ENCODE data around the gene LOC128125822.

The LOC128125822 gene

DNA sequence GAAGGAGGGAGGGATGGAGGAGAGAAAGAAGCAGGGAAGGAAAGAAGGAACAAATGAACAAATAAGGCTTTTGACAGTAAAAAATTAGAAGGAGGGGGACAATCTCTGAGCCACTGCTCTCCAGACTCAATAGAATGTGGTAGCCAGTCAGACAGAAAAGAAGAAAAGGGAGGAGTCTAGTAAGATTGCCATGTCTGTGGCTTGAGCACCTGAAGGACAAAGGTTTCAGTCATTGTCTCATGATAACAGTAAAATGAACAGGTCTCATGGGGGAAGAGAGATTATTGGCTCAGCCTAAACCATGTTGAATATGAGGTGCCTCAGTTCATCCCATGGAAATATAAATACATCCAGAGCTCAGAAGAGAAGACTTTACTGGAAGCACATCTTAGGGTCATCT is 14.0 kb upstream of the LOC128125822 start:
- Histone ChIP-seq H3K4me3 (ENCODE audit: low read depth, low read length) (no peak overlapping the region), H3K9me3 (ENCODE audit: control insufficient read depth, insufficient read depth, low read depth, low read length) (no peaks in the 10 kb centered on the region), H3K27ac (ENCODE audit: extremely low read depth, low read depth, low read length) (no peak overlapping the region), H3K36me3 (ENCODE audit: control insufficient read depth in 2 of 2, insufficient read depth in 1 of 2, low read length in 2 of 2) (no peaks in the 10 kb centered on the region), H3K4me1 (ENCODE audit: control insufficient read depth, insufficient read depth, low read length) (no peaks in the 10 kb centered on the region)
- TF ChIP-seq ZNF777 (tag by site-specific recombination; IDR thresholded peaks at IDR 0.05; ENCODE audit: borderline replicate concordance), result no peak
- TF ChIP-seq ZNF677 (tag by site-specific recombination; IDR thresholded peaks at IDR 0.05), result no peak
- TF ChIP-seq GFI1B (tag by site-specific recombination; IDR thresholded peaks at IDR 0.05), result no peak
- no peak for TF ChIP-seq ZNF174 (tag by site-specific recombination; IDR thresholded peaks at IDR 0.05)
- no peak for TF ChIP-seq SP3 (tag by site-specific recombination; IDR thresholded peaks at IDR 0.05)
- TF ChIP-seq, protein P1, sequence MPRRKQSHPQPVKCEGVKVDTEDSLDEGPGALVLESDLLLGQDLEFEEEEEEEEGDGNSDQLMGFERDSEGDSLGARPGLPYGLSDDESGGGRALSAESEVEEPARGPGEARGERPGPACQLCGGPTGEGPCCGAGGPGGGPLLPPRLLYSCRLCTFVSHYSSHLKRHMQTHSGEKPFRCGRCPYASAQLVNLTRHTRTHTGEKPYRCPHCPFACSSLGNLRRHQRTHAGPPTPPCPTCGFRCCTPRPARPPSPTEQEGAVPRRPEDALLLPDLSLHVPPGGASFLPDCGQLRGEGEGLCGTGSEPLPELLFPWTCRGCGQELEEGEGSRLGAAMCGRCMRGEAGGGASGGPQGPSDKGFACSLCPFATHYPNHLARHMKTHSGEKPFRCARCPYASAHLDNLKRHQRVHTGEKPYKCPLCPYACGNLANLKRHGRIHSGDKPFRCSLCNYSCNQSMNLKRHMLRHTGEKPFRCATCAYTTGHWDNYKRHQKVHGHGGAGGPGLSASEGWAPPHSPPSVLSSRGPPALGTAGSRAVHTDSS (tag by site-specific recombination; IDR thresholded peaks at IDR 0.05), result no peak
- TF ChIP-seq ZNF837 (tag by site-specific recombination; IDR thresholded peaks at IDR 0.05), result no peak
- TF ChIP-seq ZNF596 (tag by site-specific recombination; IDR thresholded peaks at IDR 0.05), result no peak
- no peak for TF ChIP-seq ZNF202 (tag by site-specific recombination; IDR thresholded peaks at IDR 0.05; ENCODE audit: borderline replicate concordance)
- no peak for TF ChIP-seq ZNF211 (tag by site-specific recombination; IDR thresholded peaks at IDR 0.05; ENCODE audit: low read depth)
- TF ChIP-seq, protein P2, sequence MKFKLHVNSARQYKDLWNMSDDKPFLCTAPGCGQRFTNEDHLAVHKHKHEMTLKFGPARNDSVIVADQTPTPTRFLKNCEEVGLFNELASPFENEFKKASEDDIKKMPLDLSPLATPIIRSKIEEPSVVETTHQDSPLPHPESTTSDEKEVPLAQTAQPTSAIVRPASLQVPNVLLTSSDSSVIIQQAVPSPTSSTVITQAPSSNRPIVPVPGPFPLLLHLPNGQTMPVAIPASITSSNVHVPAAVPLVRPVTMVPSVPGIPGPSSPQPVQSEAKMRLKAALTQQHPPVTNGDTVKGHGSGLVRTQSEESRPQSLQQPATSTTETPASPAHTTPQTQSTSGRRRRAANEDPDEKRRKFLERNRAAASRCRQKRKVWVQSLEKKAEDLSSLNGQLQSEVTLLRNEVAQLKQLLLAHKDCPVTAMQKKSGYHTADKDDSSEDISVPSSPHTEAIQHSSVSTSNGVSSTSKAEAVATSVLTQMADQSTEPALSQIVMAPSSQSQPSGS (tag by site-specific recombination; IDR thresholded peaks at IDR 0.05; ENCODE audit: low read depth), result no peak
- CTCF ChIA-PET, result no interaction called here
- POLR2A ChIA-PET, result no interaction called here

DNA sequence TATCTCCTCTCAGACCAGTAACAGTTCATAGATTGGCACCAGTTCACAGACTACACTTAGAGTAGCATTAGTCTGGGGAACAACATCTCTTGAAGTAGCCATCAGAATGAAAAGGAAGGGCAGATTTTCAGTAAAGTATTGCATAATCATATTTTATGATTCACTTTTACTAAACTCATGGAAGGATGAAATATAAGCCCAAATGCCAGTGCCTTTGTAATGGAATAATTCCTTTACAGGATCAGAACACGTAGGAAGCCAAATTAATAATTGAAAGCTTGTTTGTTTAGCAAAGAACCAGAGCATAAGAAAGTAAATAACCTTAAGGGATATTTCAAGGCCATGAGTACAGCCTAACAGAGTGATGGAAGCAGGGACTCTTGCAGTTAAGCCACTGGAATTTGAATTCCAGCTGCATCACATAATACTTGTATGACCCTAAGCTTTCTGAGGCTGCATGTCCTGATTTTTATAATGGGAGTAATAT is 11.4 kb upstream of the LOC128125822 start:
- POLR2A ChIA-PET, result interaction anchor here (1.4 kb wide), 1 partner anchor 74 kb away, joined by 3 read pairs; the partner anchor contains the start of gene PHF3
- TF ChIP-seq, protein P3, sequence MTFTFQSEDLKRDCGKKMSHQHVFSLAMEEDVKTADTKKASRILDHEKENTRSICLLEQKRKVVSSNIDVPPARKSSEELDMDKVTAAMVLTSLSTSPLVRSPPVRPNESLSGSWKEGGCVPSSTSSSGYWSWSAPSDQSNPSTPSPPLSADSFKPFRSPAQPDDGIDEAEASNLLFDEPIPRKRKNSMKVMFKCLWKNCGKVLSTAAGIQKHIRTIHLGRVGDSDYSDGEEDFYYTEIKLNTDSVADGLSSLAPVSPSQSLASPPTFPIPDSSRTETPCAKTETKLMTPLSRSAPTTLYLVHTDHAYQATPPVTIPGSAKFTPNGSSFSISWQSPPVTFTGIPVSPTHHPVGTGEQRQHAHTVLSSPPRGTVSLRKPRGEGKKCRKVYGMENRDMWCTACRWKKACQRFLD (tag by site-specific recombination; IDR thresholded peaks at IDR 0.05), result no peak
- TF ChIP-seq, protein P4, sequence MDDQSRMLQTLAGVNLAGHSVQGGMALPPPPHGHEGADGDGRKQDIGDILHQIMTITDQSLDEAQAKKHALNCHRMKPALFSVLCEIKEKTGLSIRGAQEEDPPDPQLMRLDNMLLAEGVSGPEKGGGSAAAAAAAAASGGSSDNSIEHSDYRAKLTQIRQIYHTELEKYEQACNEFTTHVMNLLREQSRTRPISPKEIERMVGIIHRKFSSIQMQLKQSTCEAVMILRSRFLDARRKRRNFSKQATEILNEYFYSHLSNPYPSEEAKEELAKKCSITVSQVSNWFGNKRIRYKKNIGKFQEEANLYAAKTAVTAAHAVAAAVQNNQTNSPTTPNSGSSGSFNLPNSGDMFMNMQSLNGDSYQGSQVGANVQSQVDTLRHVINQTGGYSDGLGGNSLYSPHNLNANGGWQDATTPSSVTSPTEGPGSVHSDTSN (CRISPR knock-in tag; IDR thresholded peaks at IDR 0.05), result no peak
- TF ChIP-seq, protein P5, sequence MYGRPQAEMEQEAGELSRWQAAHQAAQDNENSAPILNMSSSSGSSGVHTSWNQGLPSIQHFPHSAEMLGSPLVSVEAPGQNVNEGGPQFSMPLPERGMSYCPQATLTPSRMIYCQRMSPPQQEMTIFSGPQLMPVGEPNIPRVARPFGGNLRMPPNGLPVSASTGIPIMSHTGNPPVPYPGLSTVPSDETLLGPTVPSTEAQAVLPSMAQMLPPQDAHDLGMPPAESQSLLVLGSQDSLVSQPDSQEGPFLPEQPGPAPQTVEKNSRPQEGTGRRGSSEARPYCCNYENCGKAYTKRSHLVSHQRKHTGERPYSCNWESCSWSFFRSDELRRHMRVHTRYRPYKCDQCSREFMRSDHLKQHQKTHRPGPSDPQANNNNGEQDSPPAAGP (tag by site-specific recombination; IDR thresholded peaks at IDR 0.05), result no peak
- TF ChIP-seq ZNF311 (tag by site-specific recombination; IDR thresholded peaks at IDR 0.05; ENCODE audit: borderline replicate concordance) (no peak), ZNF623 (tag by site-specific recombination; IDR thresholded peaks at IDR 0.05) (no peak), HOXC10 (CRISPR knock-in tag; IDR thresholded peaks at IDR 0.05) (no peak), ZNF48 (tag by site-specific recombination; IDR thresholded peaks at IDR 0.05) (no peak), ZIC2 (tag by site-specific recombination; IDR thresholded peaks at IDR 0.05) (no peak), ZNF146 (tag by site-specific recombination; IDR thresholded peaks at IDR 0.05) (no peak)
- TF ChIP-seq, protein P6, sequence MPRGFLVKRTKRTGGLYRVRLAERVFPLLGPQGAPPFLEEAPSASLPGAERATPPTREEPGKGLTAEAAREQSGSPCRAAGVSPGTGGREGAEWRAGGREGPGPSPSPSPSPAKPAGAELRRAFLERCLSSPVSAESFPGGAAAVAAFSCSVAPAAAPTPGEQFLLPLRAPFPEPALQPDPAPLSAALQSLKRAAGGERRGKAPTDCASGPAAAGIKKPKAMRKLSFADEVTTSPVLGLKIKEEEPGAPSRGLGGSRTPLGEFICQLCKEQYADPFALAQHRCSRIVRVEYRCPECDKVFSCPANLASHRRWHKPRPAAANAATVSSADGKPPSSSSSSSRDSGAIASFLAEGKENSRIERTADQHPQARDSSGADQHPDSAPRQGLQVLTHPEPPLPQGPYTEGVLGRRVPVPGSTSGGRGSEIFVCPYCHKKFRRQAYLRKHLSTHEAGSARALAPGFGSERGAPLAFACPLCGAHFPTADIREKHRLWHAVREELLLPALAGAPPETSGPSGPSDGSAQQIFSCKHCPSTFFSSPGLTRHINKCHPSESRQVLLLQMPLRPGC (tag by site-specific recombination; IDR thresholded peaks at IDR 0.05), result no peak
- TF ChIP-seq, protein P7, sequence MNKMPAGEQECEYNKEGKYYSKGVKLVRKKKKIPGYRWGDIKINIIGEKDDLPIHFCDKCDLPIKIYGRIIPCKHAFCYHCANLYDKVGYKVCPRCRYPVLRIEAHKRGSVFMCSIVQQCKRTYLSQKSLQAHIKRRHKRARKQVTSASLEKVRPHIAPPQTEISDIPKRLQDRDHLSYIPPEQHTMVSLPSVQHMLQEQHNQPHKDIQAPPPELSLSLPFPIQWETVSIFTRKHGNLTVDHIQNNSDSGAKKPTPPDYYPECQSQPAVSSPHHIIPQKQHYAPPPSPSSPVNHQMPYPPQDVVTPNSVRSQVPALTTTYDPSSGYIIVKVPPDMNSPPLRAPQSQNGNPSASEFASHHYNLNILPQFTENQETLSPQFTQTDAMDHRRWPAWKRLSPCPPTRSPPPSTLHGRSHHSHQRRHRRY (tag by site-specific recombination; IDR thresholded peaks at IDR 0.05), result no peak
- TF ChIP-seq, protein P8, sequence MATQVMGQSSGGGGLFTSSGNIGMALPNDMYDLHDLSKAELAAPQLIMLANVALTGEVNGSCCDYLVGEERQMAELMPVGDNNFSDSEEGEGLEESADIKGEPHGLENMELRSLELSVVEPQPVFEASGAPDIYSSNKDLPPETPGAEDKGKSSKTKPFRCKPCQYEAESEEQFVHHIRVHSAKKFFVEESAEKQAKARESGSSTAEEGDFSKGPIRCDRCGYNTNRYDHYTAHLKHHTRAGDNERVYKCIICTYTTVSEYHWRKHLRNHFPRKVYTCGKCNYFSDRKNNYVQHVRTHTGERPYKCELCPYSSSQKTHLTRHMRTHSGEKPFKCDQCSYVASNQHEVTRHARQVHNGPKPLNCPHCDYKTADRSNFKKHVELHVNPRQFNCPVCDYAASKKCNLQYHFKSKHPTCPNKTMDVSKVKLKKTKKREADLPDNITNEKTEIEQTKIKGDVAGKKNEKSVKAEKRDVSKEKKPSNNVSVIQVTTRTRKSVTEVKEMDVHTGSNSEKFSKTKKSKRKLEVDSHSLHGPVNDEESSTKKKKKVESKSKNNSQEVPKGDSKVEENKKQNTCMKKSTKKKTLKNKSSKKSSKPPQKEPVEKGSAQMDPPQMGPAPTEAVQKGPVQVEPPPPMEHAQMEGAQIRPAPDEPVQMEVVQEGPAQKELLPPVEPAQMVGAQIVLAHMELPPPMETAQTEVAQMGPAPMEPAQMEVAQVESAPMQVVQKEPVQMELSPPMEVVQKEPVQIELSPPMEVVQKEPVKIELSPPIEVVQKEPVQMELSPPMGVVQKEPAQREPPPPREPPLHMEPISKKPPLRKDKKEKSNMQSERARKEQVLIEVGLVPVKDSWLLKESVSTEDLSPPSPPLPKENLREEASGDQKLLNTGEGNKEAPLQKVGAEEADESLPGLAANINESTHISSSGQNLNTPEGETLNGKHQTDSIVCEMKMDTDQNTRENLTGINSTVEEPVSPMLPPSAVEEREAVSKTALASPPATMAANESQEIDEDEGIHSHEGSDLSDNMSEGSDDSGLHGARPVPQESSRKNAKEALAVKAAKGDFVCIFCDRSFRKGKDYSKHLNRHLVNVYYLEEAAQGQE (tag by site-specific recombination; IDR thresholded peaks at IDR 0.05), result no peak

More for the DNA sequence above, 11.4 kb upstream of the LOC128125822 start:
- CTCF ChIA-PET, result no interaction called here
- Histone ChIP-seq H3K9me3 (ENCODE audit: control insufficient read depth, insufficient read depth, low read depth, low read length) (no peaks in the 10 kb centered on the region), H3K27ac (ENCODE audit: extremely low read depth, low read depth, low read length) (no peak overlapping the region), H3K36me3 (ENCODE audit: control insufficient read depth in 2 of 2, insufficient read depth in 1 of 2, low read length in 2 of 2) (no peaks in the 10 kb centered on the region), H3K4me1 (ENCODE audit: control insufficient read depth, insufficient read depth, low read length) (no peaks in the 10 kb centered on the region), H3K4me3 (ENCODE audit: low read depth, low read length) (no peak overlapping the region)
